Loucy (cell line): ENCODE data around the gene NOS3.

Experiments
- EZH2phosphoT487 ChIP-seq: fragments of 200-600 bp; IDR thresholded peaks from 2 replicates; pipeline ENCODE4 v1.6.1; 2018; ENCODE audit warnings: antibody characterized with exemption, mild to moderate bottlenecking, moderate library complexity, borderline replicate concordance
- TF ChIP-seq, protein P1 (sequence below): fragments of 200-600 bp; sonication (generic); conservative IDR thresholded peaks from 2 replicates; pipeline ENCODE4 v1.5.1; 2014; ENCODE audit warnings: mild to moderate bottlenecking, antibody characterized with exemption, low read length

DNA sequence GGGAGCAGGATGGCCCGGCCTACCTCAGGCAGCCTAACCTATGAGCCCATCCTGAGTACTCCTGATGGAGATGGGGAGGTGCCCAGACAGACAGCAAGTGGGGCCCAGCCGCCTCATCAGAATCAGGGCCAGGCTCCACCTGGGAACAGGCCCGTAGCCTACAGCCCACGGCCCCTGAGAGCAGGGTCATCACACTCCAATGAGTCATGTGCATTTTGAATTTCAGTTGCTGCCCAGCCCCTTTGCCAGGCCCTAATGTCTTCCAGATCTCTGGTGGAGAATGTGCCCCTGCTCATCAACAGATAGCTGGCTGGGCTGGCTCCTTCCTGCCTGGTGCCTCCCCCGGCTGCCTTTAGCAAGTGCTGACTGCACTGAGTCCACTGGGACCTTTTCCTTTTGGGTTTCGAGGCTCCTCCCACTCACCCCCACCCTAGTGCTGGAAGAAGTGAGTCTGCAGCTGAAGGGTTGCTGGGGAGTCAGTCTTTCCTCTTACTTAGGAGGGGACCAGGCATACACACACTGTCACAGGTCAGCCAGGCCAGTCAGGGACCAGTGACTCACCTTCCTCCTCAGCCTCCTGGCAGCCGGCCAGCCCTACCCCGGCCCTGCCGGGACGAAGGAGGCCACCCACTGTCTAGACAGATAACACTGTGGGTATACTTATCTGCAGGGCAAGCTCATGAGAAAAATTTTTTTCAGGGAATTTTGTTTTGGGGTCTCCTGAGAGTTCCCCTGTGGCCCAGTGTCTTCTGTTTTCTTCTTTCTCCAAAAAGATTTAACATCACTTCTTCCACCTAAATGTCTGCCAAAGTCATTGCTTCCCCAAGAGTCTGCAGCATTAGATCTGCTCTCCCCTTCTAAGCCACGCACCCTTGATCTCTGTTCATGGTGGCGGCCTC, 48.4 kb downstream of the NOS3 start:
- TF ChIP-seq, protein P1, sequence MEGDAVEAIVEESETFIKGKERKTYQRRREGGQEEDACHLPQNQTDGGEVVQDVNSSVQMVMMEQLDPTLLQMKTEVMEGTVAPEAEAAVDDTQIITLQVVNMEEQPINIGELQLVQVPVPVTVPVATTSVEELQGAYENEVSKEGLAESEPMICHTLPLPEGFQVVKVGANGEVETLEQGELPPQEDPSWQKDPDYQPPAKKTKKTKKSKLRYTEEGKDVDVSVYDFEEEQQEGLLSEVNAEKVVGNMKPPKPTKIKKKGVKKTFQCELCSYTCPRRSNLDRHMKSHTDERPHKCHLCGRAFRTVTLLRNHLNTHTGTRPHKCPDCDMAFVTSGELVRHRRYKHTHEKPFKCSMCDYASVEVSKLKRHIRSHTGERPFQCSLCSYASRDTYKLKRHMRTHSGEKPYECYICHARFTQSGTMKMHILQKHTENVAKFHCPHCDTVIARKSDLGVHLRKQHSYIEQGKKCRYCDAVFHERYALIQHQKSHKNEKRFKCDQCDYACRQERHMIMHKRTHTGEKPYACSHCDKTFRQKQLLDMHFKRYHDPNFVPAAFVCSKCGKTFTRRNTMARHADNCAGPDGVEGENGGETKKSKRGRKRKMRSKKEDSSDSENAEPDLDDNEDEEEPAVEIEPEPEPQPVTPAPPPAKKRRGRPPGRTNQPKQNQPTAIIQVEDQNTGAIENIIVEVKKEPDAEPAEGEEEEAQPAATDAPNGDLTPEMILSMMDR = no peak
- no peak for TF ChIP-seq EZH2phosphoT487
